GM18505 (cell line): ENCODE results near the gene ABCA3.
"Not testable (repeated sequence)": the region's sequence is repeated elsewhere in the genome, so short reads cannot be mapped to it uniquely, and the experiment has no call there.

Experiments used
- ATAC-seq: cut with Tn5 transposase; IDR thresholded peaks from one replicate; pipeline ENCODE4 v1.9.1; 2021; ENCODE audit not compliant: unreplicated experiment
- POLR2A ChIP-seq: IDR thresholded peaks from 4 replicates; pipeline ENCODE4 v1.6.1; 2011; ENCODE audit warnings: borderline replicate concordance; ENCODE audit not compliant: insufficient read depth, insufficient read length; ENCODE audit errors: extremely low read depth

ABCA3 gene

DNA sequence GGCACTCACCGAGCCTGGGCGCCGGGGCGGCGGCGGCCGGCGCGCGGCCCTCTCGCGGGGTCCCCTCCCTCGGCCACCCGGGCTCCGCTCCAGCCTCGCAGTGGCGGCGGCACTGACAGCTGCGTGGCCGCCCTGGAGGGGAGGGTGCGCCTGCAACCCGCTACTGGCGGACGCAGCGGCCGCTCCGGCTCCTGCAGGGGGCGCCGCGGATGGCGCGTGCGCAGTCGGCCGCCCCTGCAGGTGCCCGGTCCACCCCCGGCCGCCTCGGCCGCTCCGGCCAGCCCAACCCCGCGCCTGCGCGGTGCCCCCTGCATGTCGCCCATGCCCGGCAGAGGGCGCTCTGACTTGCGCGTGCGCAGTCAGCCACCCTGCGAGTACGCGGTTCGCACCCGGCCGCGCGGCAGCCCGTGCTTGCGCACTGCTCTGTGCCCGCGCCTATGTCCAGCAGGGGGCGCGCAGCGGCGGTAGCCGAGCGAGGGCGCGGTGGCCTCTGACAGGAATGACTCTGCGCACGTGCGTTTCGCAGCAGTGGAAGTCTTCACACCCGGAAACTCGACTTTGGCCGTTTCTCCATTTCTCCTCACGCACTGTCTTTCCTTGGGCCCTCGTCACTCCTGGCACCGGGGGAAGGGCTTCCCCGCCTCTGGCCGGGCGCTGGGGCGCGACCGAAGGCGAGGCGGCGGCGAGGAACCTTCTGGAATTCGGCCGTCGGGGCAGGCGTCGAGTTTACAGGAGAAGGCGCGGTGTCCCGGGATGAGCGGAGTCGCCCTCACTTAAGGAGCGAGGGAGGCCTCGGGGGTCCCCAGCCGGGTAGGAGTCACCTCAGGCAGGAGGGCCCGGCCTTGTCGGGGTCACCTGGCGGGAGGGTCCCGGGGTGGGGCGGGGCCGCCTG, at the start of gene ABCA3:
Gene ABCA3 (minus strand): TSS at position 165 of the 892 bp plus-strand sequence. CDS start 14,262 bp downstream, outside the sequence.
- no peak for TF ChIP-seq POLR2A
- ATAC-seq = peak; percentile 77

DNA sequence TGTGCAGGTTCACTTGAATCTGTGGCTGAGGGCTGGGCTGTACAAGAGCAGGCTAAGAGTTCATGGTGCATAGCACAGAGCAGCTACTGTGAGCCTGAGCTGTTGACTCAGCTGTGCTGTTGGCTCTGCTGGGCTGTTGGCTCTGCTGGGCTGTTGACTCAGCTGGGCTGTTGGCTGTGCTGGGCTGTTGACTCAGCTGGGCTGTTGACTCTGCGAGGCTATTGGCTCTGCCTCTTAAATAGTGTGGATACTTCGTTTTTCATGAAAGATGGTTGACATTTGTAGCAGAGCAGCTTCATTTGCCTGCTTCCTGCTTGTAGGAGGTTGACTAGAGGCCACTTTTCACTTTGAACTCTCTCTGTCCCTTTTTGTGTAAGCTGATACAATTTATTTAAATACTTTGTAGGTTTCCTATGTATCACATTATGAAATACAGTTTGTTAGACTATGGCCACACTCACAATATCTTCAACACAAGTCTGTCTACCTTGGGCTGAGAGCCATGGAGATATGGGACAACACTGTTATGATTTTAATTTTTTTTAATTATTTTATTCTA, 48.4 kb upstream of the ABCA3 start:
- no peak for ATAC-seq
- no peak for TF ChIP-seq POLR2A

DNA sequence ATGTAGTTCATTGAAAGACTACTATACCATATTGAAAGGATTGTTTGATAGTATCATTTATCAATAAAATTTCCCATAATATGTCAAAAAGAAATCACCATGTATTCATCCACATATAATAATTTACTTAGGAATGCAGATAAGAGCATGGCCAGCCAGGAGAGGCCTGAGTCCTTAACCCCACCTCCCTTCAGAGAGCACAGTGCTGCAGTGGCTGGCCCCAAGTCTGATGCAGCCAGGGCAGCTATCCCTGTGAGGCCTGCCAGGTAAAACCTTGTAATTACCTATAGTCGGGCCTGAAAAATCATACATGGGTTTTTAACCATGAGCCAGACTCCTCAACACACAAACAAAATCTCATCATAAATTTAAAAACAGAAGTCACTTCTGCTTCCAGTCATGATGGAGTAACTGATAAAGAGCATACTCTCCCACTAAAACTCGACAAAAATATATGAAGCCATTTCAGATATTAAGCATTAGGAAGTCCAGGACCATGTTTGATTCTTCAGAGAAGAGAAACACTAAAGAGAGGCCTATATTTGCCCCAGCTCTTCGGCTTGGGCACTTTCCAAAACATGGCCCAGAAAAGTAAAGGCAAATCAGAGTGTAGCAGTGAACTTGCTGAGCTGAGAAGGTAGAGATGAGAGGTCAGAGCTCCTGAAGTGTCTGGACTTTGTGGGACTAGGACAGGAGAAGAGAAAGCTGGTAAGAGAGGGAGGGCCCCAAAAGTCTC, 47.8 kb upstream of the ABCA3 start:
- no peak for ATAC-seq
- no peak for TF ChIP-seq POLR2A

DNA sequence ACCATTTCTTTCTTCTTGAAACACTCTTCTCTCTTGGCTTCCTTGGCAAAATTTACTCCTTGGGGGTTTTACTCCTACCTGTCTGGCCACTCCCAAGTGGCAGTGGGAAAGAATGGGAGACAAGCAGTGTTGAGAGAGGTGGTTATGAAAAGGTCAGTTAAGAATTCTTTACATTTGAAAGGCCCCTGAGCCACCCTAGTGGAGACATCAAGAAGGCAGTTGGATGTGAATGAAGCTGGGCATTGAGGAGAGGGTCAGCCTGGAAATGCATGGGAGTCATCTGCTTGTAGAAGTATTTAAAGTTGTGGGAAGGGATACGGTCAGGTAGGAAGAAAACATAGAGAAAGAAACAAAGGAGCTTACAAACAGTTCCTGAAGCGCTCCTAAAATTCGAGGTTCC, 46.5 kb upstream of the ABCA3 start:
- TF ChIP-seq POLR2A = no peak
- no peak for ATAC-seq

DNA sequence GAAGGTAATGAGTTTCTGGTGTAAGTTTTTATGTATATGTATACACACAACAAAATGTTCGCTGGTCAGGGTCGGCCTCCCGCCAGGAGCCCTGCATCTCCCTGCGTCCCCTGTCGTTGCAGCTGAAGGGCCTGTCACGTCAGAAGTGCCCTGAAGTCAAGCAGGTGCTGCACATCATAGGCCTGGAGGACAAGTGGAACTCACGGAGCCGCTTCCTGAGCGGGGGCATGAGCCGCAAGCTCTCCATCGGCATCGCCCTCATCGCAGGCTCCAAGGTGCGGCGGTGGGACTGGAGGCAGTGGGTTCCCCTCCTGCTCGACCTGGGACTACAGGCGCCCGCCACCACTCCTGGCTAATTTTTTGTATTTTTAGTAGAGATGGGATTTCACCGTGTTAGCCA, 45.5 kb upstream of the ABCA3 start:
- ATAC-seq = not testable (repeated sequence)

DNA sequence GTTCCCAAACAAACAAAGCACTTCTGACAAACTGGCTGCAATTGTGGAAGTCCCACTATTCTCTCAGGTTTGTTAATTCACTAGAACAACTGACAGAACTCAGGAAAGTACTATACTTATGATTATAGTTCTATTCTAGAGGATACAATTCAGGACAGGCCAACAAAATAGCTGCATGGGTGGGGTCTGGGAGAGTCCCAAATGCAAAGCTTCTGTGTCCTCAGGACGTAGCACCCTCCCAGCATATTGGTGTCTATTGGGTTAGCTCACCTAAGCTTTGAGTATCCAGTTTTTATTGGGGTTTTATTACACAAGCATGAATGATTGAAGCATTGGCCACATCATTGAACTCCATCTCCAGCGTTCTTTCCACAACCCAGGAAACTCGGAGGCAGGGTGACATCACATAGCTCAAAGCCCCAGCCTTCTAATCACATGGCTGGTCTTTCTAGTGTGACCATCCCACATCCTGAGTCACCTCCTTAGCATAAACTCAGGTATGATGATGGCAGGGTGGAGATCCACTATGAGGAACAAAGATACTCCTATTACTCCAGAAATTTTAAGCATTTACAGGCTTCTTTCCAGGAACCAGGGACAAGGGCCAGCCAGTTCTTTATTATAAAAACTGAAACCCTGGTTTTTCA, 44.8 kb upstream of the ABCA3 start:
- no peak for ATAC-seq
- TF ChIP-seq POLR2A = no peak

DNA sequence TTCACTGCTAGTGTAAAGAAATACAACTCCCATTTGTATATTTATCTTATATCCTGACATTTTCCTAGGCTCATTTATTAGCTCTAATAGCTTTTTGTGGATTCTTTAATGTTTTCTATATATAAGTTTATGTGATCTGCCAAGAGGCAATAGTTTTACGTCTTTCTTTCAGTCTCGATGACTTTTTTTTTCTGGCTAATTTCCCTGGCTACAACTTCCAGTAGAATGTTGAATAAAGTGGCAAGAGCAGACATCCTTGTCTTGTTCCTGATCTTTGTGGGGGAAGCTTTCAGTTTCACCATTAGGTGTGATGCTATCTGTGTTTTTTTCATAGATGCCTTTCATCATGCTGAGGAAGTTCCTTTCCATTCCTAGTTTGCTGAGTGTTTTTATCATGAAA, 43.9 kb upstream of the ABCA3 start:
- no peak for ATAC-seq
- no peak for TF ChIP-seq POLR2A

DNA sequence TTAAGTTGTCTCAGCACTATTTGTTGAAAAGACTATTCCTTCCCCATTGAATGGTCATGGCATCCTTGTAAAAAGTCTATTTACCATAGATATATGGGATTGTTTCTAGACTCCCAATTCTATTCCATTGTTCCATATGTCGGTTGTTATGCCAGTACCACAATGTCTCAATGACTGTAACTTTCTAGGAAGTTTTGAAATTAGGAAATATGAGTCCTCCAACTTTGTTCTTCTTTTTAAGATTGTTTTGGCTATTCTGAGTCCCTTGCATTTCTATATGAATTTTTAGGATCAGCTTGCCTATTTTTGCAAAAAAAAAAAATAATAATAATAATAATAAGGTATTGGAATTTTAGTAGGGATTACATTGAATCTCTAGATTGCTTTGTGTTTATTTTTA, 43.0 kb upstream of the ABCA3 start:
- TF ChIP-seq POLR2A = no peak
- no peak for ATAC-seq

DNA sequence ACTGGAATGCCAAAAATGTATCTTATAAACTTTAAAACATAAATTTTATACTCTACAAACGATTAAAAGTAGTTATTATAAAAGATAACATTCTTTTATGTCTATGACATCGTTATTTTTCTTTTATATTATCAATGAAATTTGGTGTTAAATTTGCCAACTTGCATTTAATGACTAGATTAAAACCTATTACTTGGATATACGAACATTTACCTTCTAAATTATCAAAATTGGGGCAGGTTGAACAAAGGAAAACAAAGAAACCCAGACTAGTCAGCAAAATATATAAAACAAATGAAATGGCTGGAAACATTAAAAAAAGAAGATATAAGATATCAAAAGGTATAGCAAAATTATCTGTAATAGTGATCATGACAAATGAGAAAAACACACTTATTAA, 34.1 kb upstream of the ABCA3 start:
- no peak for ATAC-seq
- TF ChIP-seq POLR2A = no peak

DNA sequence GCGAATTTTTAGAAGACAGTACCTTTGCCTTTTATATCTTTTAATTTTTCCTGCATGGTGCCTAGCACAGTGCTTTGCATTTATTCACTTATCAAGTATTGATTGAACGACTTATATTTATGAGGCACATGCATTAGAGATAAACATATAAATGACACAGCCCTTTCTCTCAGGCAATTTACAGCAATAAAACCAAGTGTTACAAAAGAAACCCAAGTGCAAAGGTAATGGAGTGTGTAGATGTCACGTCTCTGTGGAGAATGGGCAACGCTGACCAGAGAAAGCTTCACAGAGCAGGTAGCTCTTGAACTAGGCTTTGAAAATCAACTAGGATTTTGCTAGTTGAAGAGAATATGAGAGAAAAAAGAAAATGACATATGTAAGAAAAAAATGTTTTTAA, 32.6 kb upstream of the ABCA3 start:
- TF ChIP-seq POLR2A = no peak
- no peak for ATAC-seq

DNA sequence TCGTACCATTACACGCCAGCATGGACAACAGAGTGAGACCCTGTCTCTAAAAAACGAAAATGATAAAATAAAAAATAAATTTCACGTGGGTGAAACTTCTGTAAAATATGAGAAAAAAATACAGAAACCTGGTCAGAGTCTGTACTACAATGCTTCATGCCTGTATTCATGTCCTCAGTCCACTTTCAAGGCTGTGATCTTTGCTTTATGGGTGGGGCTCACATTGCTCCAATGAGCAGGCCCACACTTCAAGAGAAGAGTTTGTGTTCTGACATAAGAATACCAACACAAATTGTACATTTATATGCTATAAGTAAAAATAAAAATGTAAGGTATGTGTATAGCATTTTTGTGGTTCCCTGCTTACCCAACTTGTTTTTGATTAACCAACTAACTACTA, 32.2 kb upstream of the ABCA3 start:
- no peak for TF ChIP-seq POLR2A
- ATAC-seq = no peak

DNA sequence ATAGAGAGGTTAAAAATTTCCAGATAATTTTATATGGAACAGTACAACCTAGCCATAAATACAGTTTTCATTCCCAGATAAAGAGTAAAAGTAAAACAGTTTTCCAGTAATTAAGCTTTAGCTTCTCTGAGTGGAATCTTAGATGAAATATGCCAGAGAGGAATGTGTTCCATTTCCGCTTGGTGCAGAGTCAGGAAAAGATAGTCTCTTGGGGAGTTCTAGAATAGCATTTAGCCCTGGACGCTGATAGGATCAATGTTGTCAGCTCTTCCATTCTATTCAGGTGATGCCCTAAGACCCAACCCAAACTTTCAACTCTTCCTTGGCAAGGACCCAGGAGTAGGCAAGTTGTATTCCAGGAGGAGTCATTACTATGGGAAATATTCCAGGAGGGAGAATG, 30.9 kb upstream of the ABCA3 start:
- no peak for ATAC-seq
- TF ChIP-seq POLR2A = no peak

DNA sequence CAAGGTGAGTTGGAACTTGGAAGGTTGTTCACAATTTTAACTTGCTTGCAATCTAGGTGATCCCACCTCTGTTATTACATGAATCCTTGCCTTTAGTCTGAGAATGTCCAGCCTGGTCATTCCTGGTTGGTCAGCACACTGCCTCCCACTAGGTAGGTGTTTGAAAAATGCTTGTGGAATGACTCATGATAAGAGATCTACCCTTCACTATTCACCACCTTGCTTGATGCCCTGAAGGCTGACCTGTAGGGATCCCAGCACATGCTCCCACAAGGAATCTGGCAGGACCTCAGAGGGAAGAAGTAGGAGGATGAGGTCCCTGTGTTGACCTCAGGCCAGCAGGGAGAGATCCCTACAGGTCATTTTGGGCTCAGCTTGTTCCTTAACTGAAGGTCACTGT, 30.2 kb upstream of the ABCA3 start:
- TF ChIP-seq POLR2A = no peak
- no peak for ATAC-seq
